ENCODE results near the gene CFAP43.

The CFAP43 gene

DNA sequence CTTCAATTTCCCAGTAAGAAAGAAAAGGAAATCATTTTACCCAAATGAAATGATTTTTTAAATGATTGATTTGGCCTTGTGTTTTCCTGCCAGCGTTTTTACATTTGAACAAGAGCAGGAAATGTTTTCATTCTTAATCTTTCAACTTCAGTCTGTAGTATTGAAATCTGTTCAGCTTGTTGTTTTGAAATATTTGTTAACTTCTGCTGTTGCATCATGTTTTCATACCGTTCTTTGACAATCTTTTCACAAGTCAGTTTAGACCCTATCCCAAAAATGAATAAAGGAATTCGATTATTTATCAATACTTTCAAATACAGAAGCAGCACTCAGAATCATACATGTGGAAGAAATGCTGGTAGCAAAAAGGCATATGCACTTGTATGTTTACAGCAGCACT, 102.1 kb downstream of the CFAP43 start:
- no peak for DNase-seq

- no peak for DNase-seq
Observed at GRCh38 chr10:104128214-104128613, 104.0 kb downstream of the CFAP43 start.

DNA sequence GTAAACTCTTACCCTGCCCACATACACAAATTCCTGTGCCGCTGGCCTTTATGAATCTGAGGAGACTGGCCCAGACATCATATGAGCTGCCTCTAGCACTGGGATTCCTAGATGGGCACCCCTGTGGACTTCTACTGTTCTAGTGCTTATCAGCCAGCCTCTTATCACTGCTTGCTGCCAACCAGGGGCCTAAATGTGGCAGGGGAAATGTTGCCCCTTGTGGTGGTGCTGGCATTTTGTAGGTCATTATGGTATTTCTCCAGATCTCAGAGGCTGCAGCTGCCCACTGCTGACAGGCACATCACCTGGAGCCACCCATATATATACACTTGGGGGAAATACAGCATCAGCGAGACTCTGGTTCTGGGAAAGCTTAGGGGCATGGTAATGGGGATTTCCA, 104.8 kb downstream of the CFAP43 start:
- DNase-seq = peak in 1 of 2 experiments; percentile 48

DNA sequence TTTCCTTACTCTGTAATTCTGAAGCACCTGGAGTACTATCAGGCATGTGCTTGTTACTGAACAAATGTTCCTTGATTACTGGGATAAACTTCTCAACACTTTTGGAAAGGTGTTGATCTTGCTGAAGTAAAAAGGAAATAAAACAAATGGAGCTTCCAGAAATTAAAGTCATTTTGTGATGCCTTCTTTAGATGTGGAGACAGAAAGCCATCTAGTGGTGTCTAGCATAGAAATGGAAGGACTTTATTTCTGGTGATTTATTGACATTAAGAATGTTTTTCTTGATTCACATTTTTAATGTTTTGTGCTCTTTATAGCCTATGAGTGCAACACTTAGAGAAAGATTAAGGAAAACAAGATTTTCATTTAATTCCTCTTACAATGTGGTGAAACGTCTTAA, 108.8 kb downstream of the CFAP43 start:
- DNase-seq = peak in 1 of 2 experiments; percentile 31

DNA sequence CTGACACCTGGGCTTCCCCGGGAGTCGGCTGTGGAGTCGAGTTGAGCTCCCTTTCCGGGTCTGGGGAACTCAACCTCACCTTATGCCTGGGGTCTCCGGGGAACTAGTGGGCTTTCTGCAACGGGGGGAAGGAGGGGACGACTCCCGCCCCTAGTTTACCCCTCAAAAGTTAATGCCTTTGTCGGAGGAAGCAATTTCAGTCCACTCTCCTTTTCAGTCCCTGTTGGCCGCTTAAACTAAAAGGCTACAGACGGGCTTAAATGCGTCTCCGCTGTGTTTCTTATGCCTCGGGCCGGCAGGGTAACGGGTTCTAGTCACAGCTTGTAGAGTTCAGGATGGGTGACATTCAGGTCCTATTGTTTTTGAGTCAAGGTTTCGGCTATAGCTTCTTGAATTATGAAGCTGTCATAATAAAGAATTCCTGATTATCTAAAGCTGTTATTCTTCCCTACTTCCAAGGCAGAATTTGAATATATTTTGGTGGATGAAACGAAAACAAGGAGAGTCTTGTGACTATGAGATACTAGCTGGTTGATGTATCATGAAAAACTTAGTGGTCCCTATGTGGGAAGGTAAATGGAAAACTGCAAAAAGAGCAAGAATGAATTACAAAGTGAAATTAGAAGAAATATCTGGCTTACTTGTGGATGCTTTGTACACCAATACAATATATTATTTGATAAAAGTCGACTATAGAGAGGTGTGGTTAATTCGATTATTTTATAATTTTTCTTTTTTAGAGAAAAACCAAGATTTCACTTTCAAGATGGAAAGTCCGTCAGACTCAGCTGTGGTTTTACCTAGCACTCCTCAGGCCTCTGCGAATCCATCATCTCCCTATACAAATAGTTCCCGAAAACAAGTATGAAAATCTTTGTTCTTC, 109.7 kb downstream of the CFAP43 start:
- DNase-seq = peak in 1 of 2 experiments; percentile 58

- peak; percentile 77 to 93 for DNase-seq
Observed at GRCh38 chr10:104121485-104122224, 110.5 kb downstream of the CFAP43 start, which contains the start of gene SFR1. Gene SFR1 (plus strand): TSS chr10:104122171. CDS start chr10:104122184, 13 bp downstream.

DNA sequence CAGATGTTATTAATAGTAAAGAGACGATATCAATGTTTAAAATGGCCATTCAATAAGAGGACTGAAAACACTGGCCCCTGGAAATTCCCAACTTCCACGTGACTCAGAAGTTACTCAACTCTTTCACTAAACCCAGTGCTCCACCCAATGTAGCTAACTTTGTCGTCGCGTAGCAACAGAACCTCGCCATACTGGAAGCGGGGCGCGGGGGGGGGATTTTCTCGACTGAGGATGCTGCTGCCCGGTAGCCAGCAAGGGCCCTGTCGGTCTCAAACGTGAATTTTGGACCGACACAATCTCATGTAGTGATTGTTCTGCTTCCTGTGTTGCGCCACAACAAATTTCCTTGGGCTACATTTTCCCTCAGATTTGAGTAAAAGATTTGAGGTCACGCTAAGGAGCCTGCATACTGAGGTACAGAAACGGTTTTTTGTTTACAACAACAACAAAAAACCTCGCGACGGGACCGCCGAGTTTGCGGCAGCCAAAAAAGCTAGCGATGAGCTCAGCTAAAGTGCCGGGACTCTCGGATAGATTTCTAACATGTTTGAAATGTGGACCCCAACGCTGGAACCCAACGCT, 111.2 kb downstream of the CFAP43 start:
- DNase-seq = peak; percentile 88 to 93

DNA sequence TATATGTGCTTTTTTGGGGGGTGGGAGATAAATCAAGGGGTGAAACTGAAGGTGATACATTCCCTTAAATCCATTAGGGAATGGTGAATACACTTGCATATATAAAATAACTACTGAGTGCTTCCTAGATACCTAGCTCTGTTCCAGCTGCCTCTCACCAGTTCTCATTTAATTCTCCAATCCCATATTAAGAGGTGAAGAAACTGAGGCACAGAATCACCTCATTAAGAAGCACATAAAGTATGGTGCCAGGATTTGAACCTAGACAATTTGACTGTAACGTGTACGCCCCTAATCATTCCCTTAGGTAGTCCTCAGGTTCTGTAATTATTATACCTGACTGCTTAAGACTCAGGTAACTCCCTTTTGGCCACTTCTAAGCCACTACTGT, 111.7 kb downstream of the CFAP43 start:
- no peak for DNase-seq

DNA sequence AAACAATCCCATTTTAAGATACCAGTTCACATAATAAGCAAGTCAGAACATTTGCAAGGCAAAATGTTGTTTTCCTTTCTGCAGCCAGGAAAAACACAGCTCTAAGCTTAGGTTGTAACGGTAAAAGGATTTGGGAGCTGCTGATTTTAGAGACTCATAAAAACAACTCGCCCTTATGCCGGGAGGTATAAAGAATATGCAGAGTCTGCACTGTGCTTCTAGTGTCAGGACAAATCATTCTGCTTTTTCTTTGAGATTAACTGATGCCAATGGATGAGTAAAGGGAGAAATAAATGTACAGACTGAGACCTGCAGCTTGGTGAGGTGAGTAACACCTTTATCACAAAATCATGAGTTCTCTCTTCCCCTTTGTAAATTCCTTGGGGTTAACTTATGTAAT, 112.2 kb downstream of the CFAP43 start:
- peak in 1 of 2 experiments; percentile 5 for DNase-seq

GRCh38 chr10:104117839-104118323, 114.3 kb downstream of the CFAP43 start:
- DNase-seq = peak in 1 of 2 experiments; percentile 29

DNA sequence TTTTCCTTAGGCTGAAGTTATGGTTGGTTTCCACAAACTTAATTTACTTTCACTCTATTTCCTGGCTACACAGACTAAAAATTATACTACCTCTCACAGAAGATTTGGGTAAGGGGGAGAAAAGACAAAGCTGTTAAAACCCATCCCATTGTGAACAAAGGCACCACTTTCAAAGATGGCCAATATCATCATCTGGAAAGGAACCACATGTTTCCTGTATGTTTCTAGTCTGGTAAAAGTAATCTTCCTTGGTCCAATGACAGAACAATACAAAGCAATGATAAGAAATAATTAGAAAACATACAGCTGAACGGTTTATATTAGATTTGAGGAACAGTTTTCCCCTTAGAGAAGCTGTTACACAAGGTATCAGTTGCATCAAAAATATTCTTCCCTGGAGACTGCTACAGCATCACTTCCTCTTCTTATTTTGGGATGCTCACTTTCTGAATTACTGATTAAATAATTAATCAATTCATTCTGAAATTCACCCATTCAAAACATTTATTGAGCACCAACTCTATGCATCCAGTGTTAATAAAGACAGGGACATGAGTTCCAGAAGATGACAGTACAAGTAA, 118.7 kb downstream of the CFAP43 start:
- no peak for DNase-seq

DNA sequence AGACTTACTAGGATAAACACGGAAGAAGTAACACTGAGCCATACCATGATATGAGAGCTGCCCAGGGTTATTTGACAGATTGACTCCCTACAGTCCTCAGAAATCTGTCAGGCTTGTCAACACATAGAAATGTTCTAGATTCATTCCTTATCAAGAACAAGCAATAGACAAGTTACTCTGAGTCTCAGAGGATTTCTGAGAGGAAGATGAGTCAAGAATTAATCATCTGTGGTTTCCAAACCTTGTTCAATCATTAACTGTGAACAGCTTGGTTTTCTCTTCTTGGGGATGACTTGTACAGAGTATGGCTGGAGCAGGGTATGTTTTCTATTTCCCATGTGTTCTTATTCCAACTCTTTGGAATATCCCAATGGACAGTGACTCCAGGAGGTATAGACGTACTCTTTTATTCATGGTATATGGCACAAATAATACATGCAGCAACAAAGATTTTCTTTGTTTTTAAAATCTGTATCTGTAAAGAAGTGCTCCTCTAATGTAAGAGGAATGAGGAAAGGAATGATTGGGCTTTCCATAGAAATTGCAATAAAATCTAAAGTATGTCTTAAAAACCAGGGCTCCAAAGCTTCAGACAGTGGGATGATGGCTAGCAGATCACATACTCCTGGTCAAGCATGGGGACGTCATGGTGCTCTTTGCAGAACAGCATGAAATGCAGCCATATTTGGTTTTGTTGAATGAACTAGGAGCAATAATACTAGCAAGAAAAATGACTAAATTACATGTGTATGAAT, 122.1 kb downstream of the CFAP43 start:
- DNase-seq = peak; percentile 22 to 69

DNA sequence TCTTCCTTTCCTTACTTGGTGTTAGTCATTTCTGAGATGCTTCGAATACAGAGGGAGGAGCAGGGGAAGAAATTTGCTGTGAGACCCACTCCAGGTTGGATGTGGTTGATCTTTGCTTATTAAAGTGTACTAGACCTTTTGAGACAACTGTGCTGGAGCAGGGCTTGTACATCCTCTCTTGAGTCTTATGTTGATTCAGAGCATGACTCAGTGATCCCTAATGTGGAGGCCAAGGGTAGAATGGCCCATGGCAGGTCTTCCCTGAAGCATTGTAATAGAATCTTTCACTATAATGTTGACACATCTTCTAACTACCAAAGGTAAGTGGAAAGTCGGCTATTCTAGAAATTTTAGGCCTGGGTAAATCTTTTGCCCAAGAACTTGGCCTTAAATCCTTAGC, 127.2 kb downstream of the CFAP43 start:
- no peak for DNase-seq

DNA sequence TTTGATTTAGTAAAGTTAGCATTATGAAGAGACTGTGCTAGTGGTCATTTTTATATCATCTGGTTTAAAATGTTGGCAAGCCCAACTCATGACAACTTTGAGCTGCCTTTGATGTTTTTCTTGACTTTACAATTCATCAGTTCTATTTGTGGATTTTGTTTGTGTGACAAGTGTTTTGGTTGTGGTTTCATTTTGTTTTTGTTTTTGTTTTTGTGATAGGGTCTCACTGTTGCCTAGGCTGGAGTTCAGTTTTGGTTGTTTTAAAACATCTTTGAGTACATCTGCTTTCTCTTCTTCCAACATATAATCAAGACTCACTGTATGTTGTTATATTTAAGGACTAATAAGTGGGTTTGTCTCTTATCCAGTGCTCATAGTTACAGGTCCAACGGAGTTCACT, 127.7 kb downstream of the CFAP43 start:
- no peak for DNase-seq

DNA sequence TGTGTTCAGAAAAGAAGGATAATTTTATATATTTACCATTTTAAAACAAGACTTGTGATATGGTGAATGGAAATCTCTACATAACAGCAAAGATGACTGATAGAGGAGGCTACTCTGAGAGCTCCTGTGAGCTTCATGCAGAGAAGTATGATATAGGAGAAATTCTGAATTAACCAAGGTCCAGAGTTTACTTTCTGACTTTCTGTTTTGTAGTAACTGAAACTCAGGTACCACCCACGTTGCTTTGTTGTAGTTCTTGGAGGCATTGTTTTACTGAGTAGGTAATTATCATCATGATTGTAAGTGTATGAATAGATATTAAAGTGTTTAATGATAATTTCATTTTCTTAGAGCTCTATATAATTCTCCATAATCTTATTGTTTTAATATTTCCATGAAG, 128.2 kb downstream of the CFAP43 start:
- no peak for DNase-seq

GRCh38 chr10:104101902-104102301, 130.3 kb downstream of the CFAP43 start:
- no peak for DNase-seq

DNA sequence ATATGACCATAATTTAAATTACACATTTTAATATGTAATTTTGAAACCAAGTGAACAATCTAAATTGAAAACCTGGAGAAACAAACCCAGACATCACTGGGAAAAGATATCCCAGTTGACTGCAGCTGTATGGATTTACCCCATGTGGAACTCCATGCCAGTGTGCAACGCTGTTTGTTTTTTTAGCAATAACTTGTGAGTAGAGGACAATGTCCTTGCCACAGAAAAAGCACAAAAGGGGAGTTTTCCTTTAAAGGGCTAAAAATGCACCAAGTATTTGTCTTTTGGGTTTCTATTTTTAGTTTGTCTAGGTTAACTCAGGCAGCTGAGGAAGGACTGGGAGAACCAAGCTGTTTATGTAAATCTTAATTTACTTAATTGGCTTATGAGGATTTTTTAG, 131.4 kb downstream of the CFAP43 start:
- DNase-seq = no peak

DNA sequence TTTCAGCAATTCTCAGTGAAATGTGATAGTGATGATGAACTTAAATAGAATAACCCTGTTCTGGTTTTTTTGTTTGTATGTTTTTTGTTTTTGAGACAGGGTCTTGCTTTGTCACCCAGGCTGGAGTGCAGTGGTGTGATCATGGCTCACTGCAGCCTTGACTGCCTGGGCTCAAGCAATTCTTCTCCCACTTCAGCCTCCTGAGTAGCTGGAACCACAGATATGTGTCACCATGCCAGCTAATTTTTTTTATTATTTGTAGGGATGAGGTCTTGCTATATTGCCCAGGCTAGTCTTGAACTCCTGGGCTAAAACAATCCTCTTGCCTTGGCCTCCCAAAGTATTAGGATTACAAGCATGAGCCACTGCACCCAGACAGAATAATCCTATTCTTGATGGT, 132.2 kb downstream of the CFAP43 start:
- no peak for DNase-seq

- no peak for DNase-seq
Observed at GRCh38 chr10:104099269-104099668, 132.9 kb downstream of the CFAP43 start.

DNA sequence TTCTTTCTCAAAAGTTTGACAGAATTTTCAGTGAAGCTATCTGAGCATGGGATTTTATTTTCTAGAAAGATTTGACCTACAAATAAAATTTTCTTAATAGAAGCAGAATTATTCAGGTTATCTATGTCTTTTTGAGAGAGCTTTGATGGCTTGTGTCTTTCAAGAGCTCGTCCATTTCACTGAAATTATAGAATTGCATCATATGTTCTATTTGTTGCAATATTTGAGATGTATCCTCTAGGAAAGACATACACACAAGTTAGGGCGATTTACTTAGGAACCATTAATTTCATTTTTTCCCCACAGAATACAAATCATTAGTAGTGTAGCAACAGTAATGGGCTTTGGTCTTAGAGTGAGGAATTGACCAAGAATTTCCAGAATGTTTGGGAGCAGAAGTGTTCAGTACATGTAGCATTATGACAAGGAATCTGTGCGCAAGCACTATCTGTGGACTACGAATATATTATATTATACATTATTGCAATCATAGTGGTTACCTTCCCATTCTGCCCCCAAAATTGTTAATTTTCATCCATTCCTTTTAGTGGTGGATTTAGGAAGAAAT, 133.7 kb downstream of the CFAP43 start:
- DNase-seq = no peak

GRCh38 chr10:104096692-104097091, 135.5 kb downstream of the CFAP43 start:
- DNase-seq = no peak

- DNase-seq = no peak
Observed at GRCh38 chr10:104092749-104093148, 139.4 kb downstream of the CFAP43 start.
